ENCODE results near the gene SERHL2.
"Not testable (repeated sequence)": the region's sequence is repeated elsewhere in the genome, so short reads cannot be mapped to it uniquely, and the experiment has no call there.

The SERHL2 gene

GRCh38 chr22:42535082-42535731 lies 18.5 kb upstream of the SERHL2 start:
- not testable (repeated sequence) for DNase-seq (ENCODE audit: low read depth in 2 of 2)

GRCh38 chr22:42536166-42536565 lies 17.6 kb upstream of the SERHL2 start:
- no peak for DNase-seq (ENCODE audit: low read depth in 2 of 2)

- not testable (repeated sequence) for DNase-seq (ENCODE audit: low read depth in 2 of 2)
These were observed 17.1 kb upstream of the SERHL2 start for GRCh38 chr22:42536634-42537033.

GRCh38 chr22:42537199-42537831 lies 16.4 kb upstream of the SERHL2 start:
- DNase-seq (ENCODE audit: low read depth in 2 of 2), result not testable (repeated sequence)

GRCh38 chr22:42539236-42539771 lies 14.5 kb upstream of the SERHL2 start:
- DNase-seq (ENCODE audit: low read depth in 2 of 2), result not testable (repeated sequence)

GRCh38 chr22:42544686-42545085 lies 9.1 kb upstream of the SERHL2 start:
- DNase-seq (ENCODE audit: low read depth in 2 of 2), result no peak

- no peak for DNase-seq (ENCODE audit: low read depth in 2 of 2)
These were observed 6.2 kb upstream of the SERHL2 start for GRCh38 chr22:42547562-42547961.

GRCh38 chr22:42548126-42548525 lies 5.6 kb upstream of the SERHL2 start:
- not testable (repeated sequence) for DNase-seq (ENCODE audit: low read depth in 2 of 2)

- DNase-seq (ENCODE audit: low read depth in 2 of 2), result no peak
These were observed 5.0 kb upstream of the SERHL2 start for GRCh38 chr22:42548597-42549330.

- no peak for DNase-seq (ENCODE audit: low read depth in 2 of 2)
These were observed 4.3 kb upstream of the SERHL2 start for GRCh38 chr22:42549331-42550060.

GRCh38 chr22:42552294-42552647 lies 1.5 kb upstream of the SERHL2 start:
- not testable (repeated sequence) for DNase-seq (ENCODE audit: low read depth in 2 of 2)

- DNase-seq (ENCODE audit: low read depth in 2 of 2), result no peak
These were observed 6.6 kb downstream of the SERHL2 start for GRCh38 chr22:42560381-42560780.

- DNase-seq (ENCODE audit: low read depth in 2 of 2), result no peak
These were observed 7.0 kb downstream of the SERHL2 start for GRCh38 chr22:42560781-42561180.

- DNase-seq (ENCODE audit: low read depth in 2 of 2), result no peak
These were observed 8.1 kb downstream of the SERHL2 start for GRCh38 chr22:42561856-42562255.

- no peak for DNase-seq (ENCODE audit: low read depth in 2 of 2)
These were observed 8.5 kb downstream of the SERHL2 start for GRCh38 chr22:42562279-42562678.

GRCh38 chr22:42562684-42563083 lies 8.9 kb downstream of the SERHL2 start:
- DNase-seq (ENCODE audit: low read depth in 2 of 2), result no peak

GRCh38 chr22:42563943-42564342 lies 10.2 kb downstream of the SERHL2 start:
- not testable (repeated sequence) for DNase-seq (ENCODE audit: low read depth in 2 of 2)

- no peak for DNase-seq (ENCODE audit: low read depth in 2 of 2)
These were observed 10.9 kb downstream of the SERHL2 start for GRCh38 chr22:42564699-42565098.

GRCh38 chr22:42565956-42566355 lies 12.2 kb downstream of the SERHL2 start:
- no peak for DNase-seq (ENCODE audit: low read depth in 2 of 2)

GRCh38 chr22:42567950-42568349 lies 14.2 kb downstream of the SERHL2 start:
- not testable (repeated sequence) for DNase-seq (ENCODE audit: low read depth in 2 of 2)

- not testable (repeated sequence) for DNase-seq (ENCODE audit: low read depth in 2 of 2)
These were observed 16.8 kb downstream of the SERHL2 start for GRCh38 chr22:42570580-42570979.

- DNase-seq (ENCODE audit: low read depth in 2 of 2), result not testable (repeated sequence)
These were observed 17.3 kb downstream of the SERHL2 start for GRCh38 chr22:42571068-42571467.

Data from fibroblast of skin of left quadriceps (primary cell).